HepG2 (cell line): ENCODE measurements around the gene AK3. TPM values are rescaled to one million over a fixed set of nuclear protein-coding genes. Genes with fewer than 3 reads are reported as not detected.

Experiments
- CSRNP1 ChIP-seq: sonication (generic); formaldehyde crosslinking; IDR thresholded peaks from 2 replicates; pipeline ENCODE4 v1.8.1; 2023; ENCODE audit warnings: mild to moderate bottlenecking, missing genetic modification reagents
- FOXO1 ChIP-seq: sonication (generic); formaldehyde crosslinking; IDR thresholded peaks from 2 replicates; pipeline ENCODE4 v1.4.0; 2020; ENCODE audit warnings: missing genetic modification reagents
- GMEB1 ChIP-seq: sonication (generic); formaldehyde crosslinking; IDR thresholded peaks from 2 replicates; pipeline ENCODE4 v1.5.1; 2020; ENCODE audit warnings: missing genetic modification reagents, mild to moderate bottlenecking, borderline replicate concordance
- MEIS1 ChIP-seq: sonication (generic); formaldehyde crosslinking; IDR thresholded peaks from 2 replicates; pipeline ENCODE4 v1.9.0; 2021; ENCODE audit warnings: mild to moderate bottlenecking, missing genetic modification reagents, moderate library complexity, borderline replicate concordance
- NCOA1 ChIP-seq: sonication (generic); formaldehyde crosslinking; IDR thresholded peaks from 2 replicates; pipeline ENCODE4 v1.9.0; 2021; ENCODE audit warnings: missing genetic modification reagents
- NR2F2 ChIP-seq: IDR thresholded peaks from 2 replicates; pipeline ENCODE4 v1.6.1; 2012; ENCODE audit warnings: low read depth, inconsistent platforms, borderline replicate concordance
- RARA ChIP-seq: IDR thresholded peaks from 2 replicates; pipeline ENCODE4 v1.6.1; 2016; ENCODE audit warnings: missing genetic modification reagents, missing compliant biosample characterization
- RXRB ChIP-seq: IDR thresholded peaks from 2 replicates; pipeline ENCODE4 v1.6.1; 2016; ENCODE audit warnings: borderline replicate concordance, missing genetic modification reagents, missing compliant biosample characterization
- TRIM24 ChIP-seq: sonication (generic); formaldehyde crosslinking; IDR thresholded peaks from 2 replicates; pipeline ENCODE4 v1.8.0; 2022; ENCODE audit warnings: mild to moderate bottlenecking, missing genetic modification reagents
- ZBTB40 ChIP-seq, 2 experiments: fragments of 450-650 bp in 1 of 2; sonication (generic) in 1 of 2; formaldehyde crosslinking in 1 of 2; IDR thresholded peaks; 2 replicates each; pipeline versions ENCODE4 v1.6.1 to v1.8.0; 2016 to 2022; ENCODE audit warnings: antibody characterized with exemption in 1 of 2, mild to moderate bottlenecking in 1 of 2, missing genetic modification reagents in 1 of 2
- ZC3H13 ChIP-seq: sonication (generic); formaldehyde crosslinking; IDR thresholded peaks from 2 replicates; pipeline ENCODE4 v1.8.1; 2023; ENCODE audit warnings: mild to moderate bottlenecking, missing genetic modification reagents, moderate library complexity
- ZNF12 ChIP-seq: sonication (generic); formaldehyde crosslinking; IDR thresholded peaks from 2 replicates; pipeline ENCODE4 v1.5.0; 2020; ENCODE audit warnings: missing genetic modification reagents
- ZNF350 ChIP-seq: sonication (generic); formaldehyde crosslinking; IDR thresholded peaks from 2 replicates; pipeline ENCODE4 v1.4.0; 2020; ENCODE audit warnings: mild to moderate bottlenecking, low read depth, missing genetic modification reagents, borderline replicate concordance
- polyA plus RNA-seq, 8 experiments: library from polyadenylated mRNA; depleted of rRNA in 3 of 8; stranded (reverse) in 7 of 8; unstranded in 1 of 8; fragments of >200 nt; fragmentation: Illumina TruSeq in 4 of 8; extraction: Trizol in 4 of 8; gene quantifications; 2 replicates each; pipeline versions ENCODE4 v1.2.1 to v1.2.3, GENCODE V29; 2011 to 2016; ENCODE audit warnings: low read depth in 4 of 8, missing spikeins in 1 of 8, mixed read lengths in 1 of 8; ENCODE audit not compliant: insufficient read depth in 1 of 8
- total RNA-seq, 5 experiments: library from RNA; depleted of rRNA; stranded (reverse); fragments of >200 nt; fragmentation: Illumina TruSeq; extraction: Trizol; gene quantifications; 2 replicates each; pipeline ENCODE4 v1.2.3, GENCODE V29; 2016; ENCODE audit warnings: low read depth in 1 of 5
- TF ChIP-seq, protein P1 (sequence below): sonication (generic); formaldehyde crosslinking; IDR thresholded peaks from 2 replicates; pipeline ENCODE4 v1.4.0; 2020; ENCODE audit warnings: missing genetic modification reagents

Gene AK3
- total and polyA plus RNA-seq, 2 of the 13 experiments (the other 11 are each of a cell fraction or from before 2014, with no cell fraction given), result 76.8 to 109 TPM

- peak; percentile 32; the same call in 1 of the 2 replicates for TF ChIP-seq CSRNP1 (CRISPR knock-in tag)
- TF ChIP-seq, protein P1, sequence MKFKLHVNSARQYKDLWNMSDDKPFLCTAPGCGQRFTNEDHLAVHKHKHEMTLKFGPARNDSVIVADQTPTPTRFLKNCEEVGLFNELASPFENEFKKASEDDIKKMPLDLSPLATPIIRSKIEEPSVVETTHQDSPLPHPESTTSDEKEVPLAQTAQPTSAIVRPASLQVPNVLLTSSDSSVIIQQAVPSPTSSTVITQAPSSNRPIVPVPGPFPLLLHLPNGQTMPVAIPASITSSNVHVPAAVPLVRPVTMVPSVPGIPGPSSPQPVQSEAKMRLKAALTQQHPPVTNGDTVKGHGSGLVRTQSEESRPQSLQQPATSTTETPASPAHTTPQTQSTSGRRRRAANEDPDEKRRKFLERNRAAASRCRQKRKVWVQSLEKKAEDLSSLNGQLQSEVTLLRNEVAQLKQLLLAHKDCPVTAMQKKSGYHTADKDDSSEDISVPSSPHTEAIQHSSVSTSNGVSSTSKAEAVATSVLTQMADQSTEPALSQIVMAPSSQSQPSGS (CRISPR knock-in tag), result 0 out of 2 replicates have a peak, but pooled peaks have one; percentile 17
- TF ChIP-seq MEIS1 (CRISPR knock-in tag), result no peak
- TF ChIP-seq NR2F2, result no peak
- no peak for TF ChIP-seq ZNF12
- TF ChIP-seq NCOA1 (CRISPR knock-in tag), result no peak
- peak; percentile 83 for TF ChIP-seq ZC3H13
- no peak for TF ChIP-seq ZBTB40 (IDR thresholded peaks at IDR 0.05)
- 0 out of 2 replicates have a peak, but pooled peaks have one; percentile 24 for TF ChIP-seq ZBTB40 (CRISPR knock-in tag; IDR thresholded peaks at IDR 0.05)
- peak; percentile 36; the same call in 1 of the 2 replicates for TF ChIP-seq RXRB (CRISPR knock-in tag)
- TF ChIP-seq TRIM24 (CRISPR knock-in tag), result no peak
- TF ChIP-seq RARA (CRISPR knock-in tag), result no peak
- TF ChIP-seq ZNF350 (CRISPR knock-in tag), result 0 out of 2 replicates have a peak, but pooled peaks have one; percentile 52
- 0 out of 2 replicates have a peak, but pooled peaks have one; percentile 18 for TF ChIP-seq FOXO1 (CRISPR knock-in tag)
- peak; percentile 50; the same call in 1 of the 2 replicates for TF ChIP-seq GMEB1 (CRISPR knock-in tag)
Measured at GRCh38 chr9:4666042-4666699, 74.8 kb downstream of the AK3 start, which contains the start of gene SPATA6L (continued).
